ENCODE data around the gene SLC25A42. TPM values are rescaled to one million over a fixed set of nuclear protein-coding genes. Genes with fewer than 3 reads are reported as not detected.
"Not testable (repeated sequence)": the region's sequence is repeated elsewhere in the genome, so short reads cannot be mapped to it uniquely, and the experiment has no call there.

SLC25A42 gene
- total RNA-seq, 1 experiment from 2014 or later = 8.0 TPM

GRCh38 chr19:19022380-19022961 lies 41.3 kb upstream of the SLC25A42 start:
- Histone ChIP-seq H3K9me2 (replicated peaks; ENCODE audit: low read length) (no peaks in the 10 kb centered on the region), H3K27me3 (ENCODE audit: low read length) (no peaks in the 10 kb centered on the region), H3K4me2 (ENCODE audit: low read length) (no peak overlapping the region), H3K36me3 (ENCODE audit: low read depth, low read length) (peaks cover 48% of the 10 kb centered on the region), H3K9me3 (ENCODE audit: low read length) (no peaks in the 10 kb centered on the region), H3K4me1 (ENCODE audit: insufficient read depth, low read length) (no peaks in the 10 kb centered on the region), H3K79me2 (ENCODE audit: low read length) (peaks cover 72% of the 10 kb centered on the region), H3K9ac (ENCODE audit: low read length) (no peak overlapping the region), H4K20me1 (ENCODE audit: low read length) (peaks cover 17% of the 10 kb centered on the region; the same call in 1 of the 2 replicates), H2AFZ (ENCODE audit: low read length) (no peak overlapping the region), H3K27ac (ENCODE audit: low read length) (no peak overlapping the region), H3F3A (ENCODE audit: low read length, unreplicated experiment) (no peaks in the 10 kb centered on the region), H3K4me3 (ENCODE audit: low read length) (no peak overlapping the region)
- CTCF ChIA-PET = no interaction called here
- ATAC-seq (no peak), DNase-seq (no peak)
- intact Hi-C loops (cut with micrococcal nuclease) = no loop called here
- no TSS peak for BruUV-seq (replicated peaks)
- TF ChIP-seq EZH2 (IDR thresholded peaks at IDR 0.05; ENCODE audit: low read length, unreplicated experiment) = no peak
- TF ChIP-seq CTCF (conservative IDR thresholded peaks at IDR 0.05; ENCODE audit: low read depth, low read length) = no peak
- no peak for TF ChIP-seq EZH2phosphoT487 (IDR thresholded peaks at IDR 0.05; ENCODE audit: borderline replicate concordance, low read length)
- POLR2A ChIA-PET (ENCODE audit: unreplicated experiment) = no interaction called here

- Histone ChIP-seq H3K36me3 (ENCODE audit: low read depth, low read length) (peaks cover 52% of the 10 kb centered on the region), H3K79me2 (ENCODE audit: low read length) (peaks cover 79% of the 10 kb centered on the region), H4K20me1 (ENCODE audit: low read length) (peaks cover 17% of the 10 kb centered on the region; the same call in 1 of the 2 replicates)
- H3K27me3 ChIP-seq (ENCODE audit: low read length); H2AFZ ChIP-seq (ENCODE audit: low read length); intact Hi-C loops (cut with micrococcal nuclease); H3K9me2 ChIP-seq (replicated peaks; ENCODE audit: low read length); H3K4me3 ChIP-seq (ENCODE audit: low read length); POLR2A ChIA-PET (ENCODE audit: unreplicated experiment); ATAC-seq; H3K4me2 ChIP-seq (ENCODE audit: low read length); CTCF ChIA-PET; H3F3A ChIP-seq (ENCODE audit: low read length, unreplicated experiment); H3K9ac ChIP-seq (ENCODE audit: low read length); DNase-seq; H3K9me3 ChIP-seq (ENCODE audit: low read length); H3K27ac ChIP-seq (ENCODE audit: low read length); H3K4me1 ChIP-seq (ENCODE audit: insufficient read depth, low read length); BruUV-seq (replicated peaks): not testable (repeated sequence)
These were observed 40.4 kb upstream of the SLC25A42 start for GRCh38 chr19:19023376-19023775.

DNA sequence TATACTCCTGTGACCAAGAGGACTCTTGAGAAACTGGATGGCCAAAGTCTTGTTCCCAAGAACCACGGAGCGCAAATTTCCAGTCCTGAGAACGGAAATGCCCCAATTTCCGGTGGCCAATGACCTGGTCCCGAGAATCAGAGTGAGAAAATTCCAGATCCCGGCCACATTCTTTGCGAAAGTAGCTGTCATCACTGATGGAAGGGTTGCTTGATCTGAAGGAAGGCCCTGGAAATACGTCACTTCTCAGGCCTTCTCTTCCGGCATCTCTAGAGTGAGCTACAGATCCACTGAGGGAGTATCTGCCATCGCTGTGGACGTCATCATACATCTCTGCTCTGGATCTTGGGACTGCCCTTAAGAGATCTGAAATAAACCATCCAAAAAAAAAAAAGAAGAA lies 37.9 kb upstream of the SLC25A42 start:
- peaks cover 61% of the 10 kb centered on the region for H3K36me3 ChIP-seq (ENCODE audit: low read depth, low read length)
- no peaks in the 10 kb centered on the region for H3F3A ChIP-seq (ENCODE audit: low read length, unreplicated experiment)
- H2AFZ ChIP-seq (ENCODE audit: low read length) = no peak overlapping the region
- CTCF ChIA-PET = no interaction called here
- H3K9me2 ChIP-seq (replicated peaks; ENCODE audit: low read length) = no peaks in the 10 kb centered on the region
- BruUV-seq (replicated peaks) = no TSS peak
- H3K4me2 ChIP-seq (ENCODE audit: low read length) = no peak overlapping the region
- H3K27me3 ChIP-seq (ENCODE audit: low read length) = no peaks in the 10 kb centered on the region
- H3K4me3 ChIP-seq (ENCODE audit: low read length) = no peak overlapping the region
- peaks cover 80% of the 10 kb centered on the region for H3K79me2 ChIP-seq (ENCODE audit: low read length)
- no peak overlapping the region for H3K27ac ChIP-seq (ENCODE audit: low read length)
- no peaks in the 10 kb centered on the region for H3K9me3 ChIP-seq (ENCODE audit: low read length)
- DNase-seq (no peak), ATAC-seq (no peak)
- intact Hi-C loops (cut with micrococcal nuclease) = no loop called here
- H3K9ac ChIP-seq (ENCODE audit: low read length) = no peak overlapping the region
- H4K20me1 ChIP-seq (ENCODE audit: low read length) = peaks cover 10% of the 10 kb centered on the region; the same call in 1 of the 2 replicates
- POLR2A ChIA-PET (ENCODE audit: unreplicated experiment) = no interaction called here
- TF ChIP-seq EZH2 (IDR thresholded peaks at IDR 0.05; ENCODE audit: low read length, unreplicated experiment) = no peak
- H3K4me1 ChIP-seq (ENCODE audit: insufficient read depth, low read length) = no peaks in the 10 kb centered on the region
